ENCODE results near the gene UBXN7. TPM values are rescaled to one million over a fixed set of nuclear protein-coding genes. Genes with fewer than 3 reads are reported as not detected.

The UBXN7 gene
- total and polyA plus RNA-seq, 2 of the 13 experiments (the other 11 are each of a cell fraction or from before 2014, with no cell fraction given) = 12.5 to 15.9 TPM

Small RNA genes lying within 50 kb of the gene (small RNA-seq; reads per million reads assigned to genes)
- gene AC069257.2 (ENCODE audit: insufficient read depth in 2 of 3, insufficient read length in 3 of 3, low read depth in 2 of 3, low replicate concordance in 1 of 3) = 0 reads per million in 3 experiments
- gene AC083822.1 (ENCODE audit: insufficient read depth in 2 of 3, insufficient read length in 3 of 3, low read depth in 2 of 3, low replicate concordance in 1 of 3) = 0 reads per million in 3 experiments
- 0 reads per million in 3 experiments for gene AC117490.1 (ENCODE audit: insufficient read depth in 2 of 3, insufficient read length in 3 of 3, low read depth in 2 of 3, low replicate concordance in 1 of 3)
- 0 reads per million in 3 experiments for gene RN7SL434P (ENCODE audit: insufficient read depth in 2 of 3, insufficient read length in 3 of 3, low read depth in 2 of 3, low replicate concordance in 1 of 3)
- gene RN7SL738P (ENCODE audit: insufficient read depth in 2 of 3, insufficient read length in 3 of 3, low read depth in 2 of 3, low replicate concordance in 1 of 3) = 0 reads per million in 3 experiments
- gene RNU6-1279P (ENCODE audit: insufficient read depth in 2 of 3, insufficient read length in 3 of 3, low read depth in 2 of 3, low replicate concordance in 1 of 3) = 0.20 to 1.9 (median 1.3) reads per million in 3 experiments
- 0 reads per million in 3 experiments for gene RNU6-910P (ENCODE audit: insufficient read depth in 2 of 3, insufficient read length in 3 of 3, low read depth in 2 of 3, low replicate concordance in 1 of 3)

Other genes starting within 250 kb of the UBXN7 start
- 0.22 TPM in 1 of 2 replicates, not detected in the other for gene ZDHHC19, start 221.0 kb downstream of the UBXN7 start, total RNA-seq (2016; rRNA removed; fragmentation: Illumina TruSeq; extraction: Trizol)
- 0.53 and 0.97 TPM in 2 replicates for gene ZDHHC19, start 221.0 kb downstream of the UBXN7 start, polyA plus RNA-seq (2011; rRNA removed)
- gene SLC51A, start 215.9 kb downstream of the UBXN7 start, total RNA-seq (2016; rRNA removed; fragmentation: Illumina TruSeq; extraction: Trizol) = 3.8 and 4.3 TPM in 2 replicates
- gene SLC51A, start 215.9 kb downstream of the UBXN7 start, polyA plus RNA-seq (2011; rRNA removed) = 48.8 and 96.4 TPM in 2 replicates
- 45.3 and 53.2 TPM in 2 replicates for gene PCYT1A, start 144.7 kb downstream of the UBXN7 start, total RNA-seq (2016; rRNA removed; fragmentation: Illumina TruSeq; extraction: Trizol)
- 26.4 and 28.5 TPM in 2 replicates for gene PCYT1A, start 144.7 kb downstream of the UBXN7 start, polyA plus RNA-seq (2011; rRNA removed)
- gene DYNLT2B, start 114.2 kb downstream of the UBXN7 start, total RNA-seq (2016; rRNA removed; fragmentation: Illumina TruSeq; extraction: Trizol) = 7.0 and 11.2 TPM in 2 replicates
- 4.0 and 4.3 TPM in 2 replicates for gene DYNLT2B, start 114.2 kb downstream of the UBXN7 start, polyA plus RNA-seq (2011; rRNA removed)
- gene TM4SF19, start 94.0 kb downstream of the UBXN7 start, total RNA-seq (2016; rRNA removed; fragmentation: Illumina TruSeq; extraction: Trizol) = not detected in 2 replicates
- gene TM4SF19, start 94.0 kb downstream of the UBXN7 start, polyA plus RNA-seq (2011; rRNA removed) = 0.05 and 0.36 TPM in 2 replicates
- 22.9 and 28.8 TPM in 2 replicates for gene RNF168, start 71.3 kb upstream of the UBXN7 start, total RNA-seq (2016; rRNA removed; fragmentation: Illumina TruSeq; extraction: Trizol)
- gene RNF168, start 71.3 kb upstream of the UBXN7 start, polyA plus RNA-seq (2011; rRNA removed) = 3.4 and 3.7 TPM in 2 replicates
- not detected in 2 replicates for gene SMCO1, start 82.9 kb upstream of the UBXN7 start, total RNA-seq (2016; rRNA removed; fragmentation: Illumina TruSeq; extraction: Trizol)
- not detected in 2 replicates for gene SMCO1, start 82.9 kb upstream of the UBXN7 start, polyA plus RNA-seq (2011; rRNA removed)
- 7.7 and 16.4 TPM in 2 replicates for gene WDR53, start 136.1 kb upstream of the UBXN7 start, total RNA-seq (2016; rRNA removed; fragmentation: Illumina TruSeq; extraction: Trizol)
- 3.5 and 4.1 TPM in 2 replicates for gene WDR53, start 136.1 kb upstream of the UBXN7 start, polyA plus RNA-seq (2011; rRNA removed)
- gene FBXO45, start 136.2 kb upstream of the UBXN7 start, total RNA-seq (2016; rRNA removed; fragmentation: Illumina TruSeq; extraction: Trizol) = 12.1 and 18.4 TPM in 2 replicates
- 4.9 and 7.0 TPM in 2 replicates for gene FBXO45, start 136.2 kb upstream of the UBXN7 start, polyA plus RNA-seq (2011; rRNA removed)
- gene NRROS, start 207.3 kb upstream of the UBXN7 start, total RNA-seq (2016; rRNA removed; fragmentation: Illumina TruSeq; extraction: Trizol) = not detected in 2 replicates
- gene NRROS, start 207.3 kb upstream of the UBXN7 start, polyA plus RNA-seq (2011; rRNA removed) = not detected in 2 replicates